ENCODE measurements around the gene NRARP.

The NRARP gene

GRCh38 chr9:137321726-137322361 is 19.8 kb upstream of the NRARP start:
- no peak for DNase-seq

- no peak for DNase-seq
Measured at GRCh38 chr9:137320555-137321384, 18.7 kb upstream of the NRARP start.

- DNase-seq, result no peak
Measured at GRCh38 chr9:137319739-137320551, 17.9 kb upstream of the NRARP start.

GRCh38 chr9:137319011-137319738 is 17.1 kb upstream of the NRARP start:
- no peak for DNase-seq

- no peak for DNase-seq
Measured at GRCh38 chr9:137318602-137319001, 16.5 kb upstream of the NRARP start.

GRCh38 chr9:137317718-137318511 is 15.8 kb upstream of the NRARP start:
- no peak for DNase-seq

- DNase-seq, result no peak
Measured at GRCh38 chr9:137317021-137317717, 15.1 kb upstream of the NRARP start.

DNA sequence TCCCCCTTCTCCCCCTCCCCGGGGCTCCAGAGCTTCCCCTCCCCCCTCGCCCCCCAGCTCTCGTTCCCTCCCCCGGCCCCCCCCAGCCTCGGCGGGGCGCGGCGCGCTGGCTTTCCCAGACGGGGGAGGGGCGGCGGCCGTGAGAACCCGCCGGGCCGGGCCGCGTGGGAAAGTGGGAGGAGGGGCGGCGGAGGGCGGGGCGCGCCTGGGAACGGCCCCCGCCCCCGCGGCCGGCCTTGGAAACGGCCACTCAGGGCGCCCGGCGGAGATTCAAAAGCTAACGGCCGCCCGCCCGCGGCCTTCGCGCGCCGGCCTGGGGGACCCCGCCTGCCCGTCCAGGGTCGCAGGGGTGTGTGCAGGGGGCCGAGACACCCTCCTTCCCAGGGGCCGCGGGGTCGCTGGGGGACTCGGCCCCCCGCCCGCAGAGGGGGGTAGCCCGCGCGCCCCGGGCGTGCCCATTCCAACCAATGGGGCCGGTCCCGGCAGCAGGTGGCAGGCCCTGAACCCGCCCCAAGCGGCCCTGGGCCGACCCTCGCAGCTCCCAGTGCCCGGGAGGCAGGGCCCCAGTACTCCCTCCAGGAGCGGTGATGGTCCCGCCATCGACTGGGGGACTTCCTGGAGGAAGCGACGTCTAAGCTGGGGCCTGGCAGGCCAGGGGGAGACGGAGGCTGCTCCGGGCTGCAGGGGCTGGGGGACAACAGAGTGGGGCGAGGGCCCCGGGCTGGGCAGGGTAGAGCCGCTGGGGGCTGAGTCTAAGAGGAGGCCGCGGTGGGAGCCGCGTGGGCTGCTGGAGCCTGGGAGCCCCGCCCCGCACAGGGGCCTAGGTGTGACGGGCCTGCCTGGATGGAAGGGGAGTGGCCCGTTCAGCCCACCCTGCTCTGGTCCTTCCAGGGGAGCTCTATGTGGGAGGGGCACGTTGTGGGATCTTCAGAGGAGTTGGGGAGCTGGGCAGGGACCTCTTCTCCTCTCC is 14.2 kb upstream of the NRARP start:
- no peak for DNase-seq

DNA sequence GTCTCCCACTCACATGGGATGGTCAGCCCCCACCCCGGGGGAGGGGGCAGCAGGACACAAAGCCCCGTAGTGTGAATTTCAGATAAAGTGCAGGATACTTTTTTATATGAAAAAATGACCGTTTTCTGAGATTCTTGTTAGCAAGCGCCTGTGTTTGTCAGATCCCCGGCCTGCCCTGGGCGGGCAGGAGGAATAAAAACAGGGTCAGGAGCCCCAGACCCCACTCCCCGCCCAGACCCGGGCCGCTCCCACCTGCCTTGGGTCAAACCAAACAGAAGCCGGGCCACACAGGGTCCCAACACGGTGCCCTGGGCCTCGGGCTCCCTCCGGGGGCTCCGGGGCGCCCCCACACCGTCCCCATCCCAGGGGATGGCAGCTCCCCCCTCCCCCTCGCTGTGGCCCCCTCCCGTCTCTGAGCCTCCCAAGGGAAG is 13.5 kb upstream of the NRARP start:
- DNase-seq, result no peak

DNA sequence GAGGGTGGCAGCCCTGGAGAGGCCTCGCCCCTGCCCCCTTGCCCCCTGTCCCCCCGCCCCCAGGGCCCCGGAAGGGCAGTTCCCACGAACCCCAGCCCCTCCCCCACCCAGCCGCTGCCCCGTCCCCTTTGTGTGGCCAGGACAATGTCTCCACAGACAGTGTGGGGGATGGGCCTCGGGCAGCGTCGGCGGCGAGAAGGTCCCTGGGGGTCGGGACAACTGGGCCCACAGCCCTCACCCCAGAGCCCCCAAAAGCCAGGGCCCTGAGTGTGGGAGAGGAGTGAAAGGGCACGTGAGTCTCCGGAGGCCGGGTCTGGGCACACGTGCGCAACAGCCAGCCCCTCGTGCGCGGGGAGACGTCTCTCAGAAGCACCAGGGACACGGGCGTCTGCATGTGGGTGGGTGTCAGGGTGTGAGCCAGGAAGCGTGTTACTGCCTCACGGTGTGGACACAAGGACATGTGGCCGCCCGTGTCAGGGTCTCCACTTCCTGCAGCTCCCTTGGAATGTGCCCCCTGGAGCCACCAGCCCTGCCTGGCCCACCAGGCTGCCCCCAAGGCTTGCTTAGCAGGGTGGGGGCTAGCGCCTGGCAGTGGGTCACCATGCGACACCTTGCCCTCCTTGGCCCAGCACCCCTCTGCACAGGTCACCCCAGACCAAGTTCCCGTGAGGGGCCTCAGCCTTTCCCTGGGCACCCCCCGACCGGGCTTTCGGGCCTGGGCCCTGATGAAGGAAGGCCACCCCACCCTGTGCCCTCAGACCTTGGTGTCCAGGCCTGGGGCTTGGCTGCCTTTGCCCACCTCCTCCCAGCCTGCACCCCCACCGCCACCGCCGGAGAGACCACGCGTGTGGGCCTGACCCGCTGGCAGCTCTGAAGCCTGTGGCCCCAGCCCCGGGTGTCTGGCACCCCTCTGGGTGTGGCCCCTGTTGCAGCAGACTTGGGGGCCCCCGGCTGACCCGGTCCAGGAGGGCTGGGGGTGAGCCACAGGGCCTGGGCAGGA is 12.8 kb upstream of the NRARP start:
- DNase-seq, result no peak

DNA sequence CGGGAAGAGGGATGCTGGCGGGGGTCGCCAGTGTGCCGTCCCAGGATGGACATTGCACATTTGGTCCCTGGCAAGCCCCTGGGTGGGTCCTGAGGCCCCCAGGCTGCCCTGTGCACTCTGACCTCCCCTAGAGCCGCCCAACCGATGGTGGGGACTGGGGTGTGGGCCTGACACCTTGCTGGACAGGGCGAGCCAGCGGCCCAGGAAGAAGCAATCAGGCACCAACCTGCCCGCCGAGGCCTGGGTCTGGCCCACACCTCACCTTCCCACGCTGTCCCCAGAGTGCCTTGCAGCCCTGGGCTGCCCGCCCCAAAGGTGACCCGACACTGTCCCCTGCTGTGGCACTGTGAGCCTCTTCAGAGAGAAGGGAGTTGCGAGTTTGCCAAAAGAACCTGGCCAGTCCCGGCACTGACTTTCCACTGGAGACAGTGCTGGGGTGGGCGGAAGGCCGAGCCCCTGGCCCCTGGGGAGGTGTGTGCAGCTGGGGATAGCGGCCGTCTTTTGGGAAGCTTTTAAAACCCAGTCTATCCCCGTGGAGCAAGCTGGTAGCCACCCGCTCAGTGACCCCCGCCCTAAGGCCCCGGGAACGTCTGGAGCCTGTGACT is 12.0 kb upstream of the NRARP start:
- no peak for DNase-seq

DNA sequence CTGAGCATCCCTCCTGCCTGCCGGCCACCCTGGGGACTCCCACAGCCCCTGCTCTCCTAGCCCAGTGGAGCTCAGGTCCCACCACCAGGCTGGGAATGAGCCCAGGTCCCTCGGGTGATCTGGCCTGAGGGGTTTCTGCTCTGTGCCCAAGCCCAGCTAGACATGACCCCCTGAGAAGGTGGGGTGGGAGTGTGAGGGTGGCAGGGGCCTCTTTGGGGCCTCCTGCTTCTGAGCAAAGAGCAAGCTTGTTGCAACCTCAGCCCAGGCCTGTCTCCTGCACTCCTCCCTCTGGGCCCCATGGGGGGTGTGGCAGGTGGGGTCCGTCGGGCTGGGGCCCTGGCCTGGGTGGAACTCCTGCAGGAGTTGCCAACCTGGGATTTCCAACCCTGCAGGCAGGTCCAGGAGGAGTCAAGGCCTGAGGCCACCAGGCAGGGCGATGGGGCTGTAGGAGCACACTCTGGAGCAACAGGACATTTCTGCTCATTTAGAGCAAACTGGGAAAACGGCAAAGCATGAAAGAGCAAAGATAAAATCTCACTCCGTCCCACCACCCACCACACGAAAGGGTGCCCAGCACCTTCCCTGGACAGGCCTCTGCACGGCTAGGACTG is 11.4 kb upstream of the NRARP start:
- DNase-seq, result no peak

DNA sequence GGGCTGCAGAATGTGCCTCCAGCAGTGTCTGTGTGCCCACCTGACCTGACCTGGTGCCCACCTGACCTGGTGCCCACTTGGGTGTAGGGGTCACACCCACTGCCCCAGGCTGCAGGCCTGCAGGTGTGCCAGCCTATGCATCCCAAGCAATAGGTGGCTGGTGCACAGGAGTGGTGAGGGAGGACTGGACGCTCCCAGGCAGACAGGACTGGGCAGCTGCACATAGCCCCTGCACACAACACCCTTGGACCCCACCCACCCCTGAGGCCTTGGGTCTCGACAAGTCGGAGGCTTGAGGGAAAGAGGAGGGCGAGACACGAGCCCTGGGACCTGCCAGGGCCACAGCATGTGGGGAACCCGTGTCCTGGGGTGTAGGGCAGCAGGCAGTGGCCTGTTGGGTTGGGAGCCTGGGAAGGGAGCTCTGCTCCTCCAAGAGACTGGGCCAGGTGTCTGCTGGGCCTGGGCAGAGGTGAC is 10.8 kb upstream of the NRARP start:
- no peak for DNase-seq

GRCh38 chr9:137311986-137312851 is 10.1 kb upstream of the NRARP start:
- no peak for DNase-seq

DNA sequence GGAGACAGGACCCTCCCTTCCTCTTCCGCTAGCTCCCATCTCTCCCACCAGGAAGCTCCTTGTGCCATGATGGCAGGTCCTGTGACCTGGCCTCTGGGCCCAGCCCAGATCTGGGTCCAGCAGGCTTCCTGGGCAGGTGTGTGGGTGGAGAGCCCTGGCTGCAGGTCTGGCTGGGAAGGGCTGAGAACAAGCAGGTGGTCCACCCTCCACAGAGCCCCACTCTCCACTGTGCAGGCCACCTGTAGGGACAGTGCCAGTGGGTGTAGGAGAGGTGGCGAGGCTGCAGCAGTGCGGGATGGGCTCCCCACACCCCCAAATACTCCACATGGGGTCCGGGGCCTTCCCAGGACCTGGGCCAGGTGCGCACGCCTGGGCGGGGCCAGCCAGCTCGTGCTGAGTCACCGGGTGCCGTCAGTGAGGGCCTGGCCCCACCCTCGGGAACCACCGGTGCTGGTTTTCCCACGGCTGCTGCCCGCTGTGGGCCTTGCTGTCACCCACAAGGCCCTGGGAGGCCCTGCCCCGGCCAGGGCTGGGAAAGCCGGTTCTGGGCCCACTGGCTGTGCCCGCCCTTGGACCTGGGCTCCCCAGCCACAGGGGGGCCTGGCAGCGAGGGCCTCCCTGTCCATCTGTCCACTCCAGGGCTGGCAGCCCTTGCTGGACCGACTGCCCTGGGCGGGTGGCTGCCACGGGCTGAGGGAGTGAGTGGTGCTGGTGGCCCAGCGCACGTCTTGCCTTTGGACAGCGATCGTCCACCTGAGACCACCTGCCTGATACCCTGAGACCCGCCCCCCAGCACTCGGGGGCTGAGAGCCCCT is 9.3 kb upstream of the NRARP start:
- DNase-seq, result no peak
